Endothelial cell of umbilical vein (primary cell): ENCODE measurements around the gene OLA1. TPM values are rescaled to one million over a fixed set of nuclear protein-coding genes. Genes with fewer than 3 reads are reported as not detected.

Experiments used
- BruUV-seq: library from RNA; stranded (reverse); fragments of 400-500 nt; replicated peaks from 2 replicates; lab custom pipeline; 2021; lab: Mats Ljungman, UMichigan
- CTCF ChIA-PET: fragments of 300-600, 350-600 bp; sonication (Branson Sonifier 250); formaldehyde crosslinking; loops from one replicate; lab custom pipeline; 2021; ENCODE audit warnings: antibody characterized with exemption, inconsistent platforms; lab: Charles Lee
- POLR2A ChIA-PET: fragments of 300-600, 350-600 bp; sonication (Branson Sonifier 250); formaldehyde crosslinking; loops from one replicate; lab custom pipeline; 2021; ENCODE audit warnings: antibody characterized with exemption, inconsistent platforms; lab: Charles Lee
- DNase-seq: peaks from one replicate; pipeline ENCODE4 v3.0.0-alpha.2; 2011; ENCODE audit warnings: low read depth, low spot score
- FAIRE-seq: peaks from 2 replicates; lab custom pipeline; 2011; peaks lifted over from hg19 to GRCh38; lab: Jason Lieb, UNC
- H2AFZ ChIP-seq: 2 replicates; pipeline ENCODE4 v1.6.0; 2012; ENCODE audit warnings: low read depth, low read length, control low read depth, inconsistent platforms
- H3K27ac ChIP-seq: 2 replicates; pipeline ENCODE4 v1.5.1; 2011; ENCODE audit warnings: low read depth, mild to moderate bottlenecking, control low read depth, low read length, moderate library complexity; ENCODE audit not compliant: insufficient read depth
- H3K27me3 ChIP-seq, 2 experiments: 2 replicates each; pipeline versions ENCODE4 v1.6.0 to v1.6.1; 2011; ENCODE audit warnings: low read length in 2 of 2, mixed read lengths in 1 of 2; ENCODE audit not compliant: control insufficient read depth in 2 of 2, insufficient read depth in 2 of 2
- H3K36me3 ChIP-seq, 2 experiments: 2 replicates in 1 of 2; 3 replicates in 1 of 2; pipeline ENCODE4 v1.5.1; 2011; ENCODE audit warnings: low read length in 2 of 2, mild to moderate bottlenecking in 1 of 2, moderate library complexity in 1 of 2; ENCODE audit not compliant: control insufficient read depth in 2 of 2, insufficient read depth in 2 of 2; ENCODE audit errors: extremely low read depth in 1 of 2
- H3K4me1 ChIP-seq: 3 replicates; pipeline ENCODE4 v1.5.1; 2011; ENCODE audit warnings: mild to moderate bottlenecking, low read length; ENCODE audit not compliant: control insufficient read depth, insufficient read depth; ENCODE audit errors: extremely low read depth
- H3K4me2 ChIP-seq: 2 replicates; pipeline ENCODE4 v1.6.1; 2011; ENCODE audit warnings: low read length, control low read depth, mixed read lengths; ENCODE audit not compliant: insufficient read depth
- H3K4me3 ChIP-seq, 3 experiments: fragments of 200-600 bp in 1 of 3; sonication (generic), shearing (Covaris generic) in 1 of 3; replicated peaks in 1 of 3; 2 replicates each; pipeline ENCODE4 v1.5.1; 2011 to 2016; ENCODE audit warnings: control low read depth in 3 of 3, low read length in 3 of 3, mild to moderate bottlenecking in 2 of 3, inconsistent platforms in 1 of 3, low read depth in 1 of 3, moderate library complexity in 1 of 3; ENCODE audit not compliant: insufficient read depth in 1 of 3
- H3K79me2 ChIP-seq: 2 replicates; pipeline ENCODE4 v1.6.0; 2012; ENCODE audit warnings: low read length, inconsistent platforms; ENCODE audit not compliant: control insufficient read depth, insufficient read depth
- H3K9ac ChIP-seq: replicated peaks from 2 replicates; pipeline ENCODE3; 2011; ENCODE audit warnings: low read length, control low read depth; ENCODE audit not compliant: insufficient read depth; ENCODE audit errors: extremely low read depth
- H3K9me1 ChIP-seq: replicated peaks from 3 replicates; pipeline ENCODE4 v1.6.0; 2011; ENCODE audit warnings: mild to moderate bottlenecking, low read length; ENCODE audit not compliant: control insufficient read depth, insufficient read depth; ENCODE audit errors: extremely low read depth
- H3K9me3 ChIP-seq: replicated peaks from 2 replicates; pipeline ENCODE4 v1.5.1; 2012; ENCODE audit warnings: low read length, inconsistent platforms; ENCODE audit not compliant: control insufficient read depth, insufficient read depth
- H4K20me1 ChIP-seq: replicated peaks from 2 replicates; pipeline ENCODE3; 2011; ENCODE audit warnings: mild to moderate bottlenecking, low read length; ENCODE audit not compliant: control insufficient read depth, insufficient read depth; ENCODE audit errors: extremely low read depth
- EZH2 ChIP-seq: IDR thresholded peaks from 2 replicates; pipeline ENCODE4 v1.6.1; 2012; ENCODE audit warnings: borderline replicate concordance, low read depth, mild to moderate bottlenecking, moderate library complexity, low read length, inconsistent platforms; ENCODE audit not compliant: severe bottlenecking
- FOS ChIP-seq: IDR thresholded peaks from 2 replicates; pipeline ENCODE4 v1.6.1; 2011; ENCODE audit warnings: mild to moderate bottlenecking, low read length, moderate library complexity, borderline replicate concordance; ENCODE audit not compliant: insufficient read depth
- GATA2 ChIP-seq: IDR thresholded peaks from 2 replicates; pipeline ENCODE4 v1.7.0; 2011; ENCODE audit warnings: low read depth, mild to moderate bottlenecking, moderate library complexity, mixed read lengths, low read length; ENCODE audit not compliant: insufficient read length, insufficient read depth
- JUN ChIP-seq: IDR thresholded peaks from 2 replicates; pipeline ENCODE4 v1.6.1; 2011; ENCODE audit warnings: borderline replicate concordance, low read depth; ENCODE audit not compliant: insufficient read length, insufficient read depth
- MYC ChIP-seq: IDR thresholded peaks from one replicate; pipeline ENCODE4 v1.6.1; 2011; ENCODE audit warnings: mild to moderate bottlenecking, low read depth, low read length
- POLR2A ChIP-seq: IDR thresholded peaks from 2 replicates; pipeline ENCODE4 v1.6.1; 2012; ENCODE audit warnings: low read depth, mild to moderate bottlenecking, control low read depth, low read length
- POLR2AphosphoS5 ChIP-seq: IDR thresholded peaks from 2 replicates; pipeline ENCODE4 v1.6.1; 2012; ENCODE audit warnings: low read depth, mild to moderate bottlenecking, control low read depth, low read length, moderate library complexity; ENCODE audit not compliant: insufficient read depth
- dilution Hi-C: fragments of 300-500 bp; cut with MboI; formaldehyde crosslinking; loops from one replicate; pipeline ENCODE4 v1.15.0; 2019; ENCODE audit warnings: low sequenced_read_pairs; ENCODE audit not compliant: extremely low pct_ligation_motif_present
- intact Hi-C: fragments of 100-400 bp; cut with micrococcal nuclease; formaldehyde crosslinking; loops from one replicate; pipeline ENCODE4 v1.10.0; 2022
- polyA plus RNA-seq, 4 experiments: library from polyadenylated mRNA; depleted of rRNA in 3 of 4; stranded (reverse) in 3 of 4; unstranded in 1 of 4; fragments of >200 nt; gene quantifications; 2 replicates each; pipeline versions ENCODE4 v1.2.1 to v1.2.3, GENCODE V29; 2011 to 2012; ENCODE audit warnings: missing spikeins in 1 of 4
- total RNA-seq: library from RNA; stranded (reverse); gene quantifications from 2 replicates; pipeline ENCODE4 v1.2.3, GENCODE V29; 2021
- TF ChIP-seq, protein P1 (sequence below): IDR thresholded peaks from 2 replicates; pipeline ENCODE4 v1.6.1; 2011; ENCODE audit not compliant: insufficient read depth, insufficient read length
- TF ChIP-seq, protein P2 (sequence below), 2 donors: IDR thresholded peaks; 1 replicate in 1 of 2; 2 replicates in 1 of 2; pipeline ENCODE4 v1.5.1; 2011; ENCODE audit warnings: low read length in 2 of 2, mild to moderate bottlenecking in 2 of 2, moderate library complexity in 2 of 2, control low read depth in 1 of 2, inconsistent platforms in 1 of 2, low read depth in 1 of 2; ENCODE audit not compliant: insufficient read depth in 1 of 2; ENCODE audit errors: extremely low read depth in 1 of 2

OLA1 gene
- total and polyA plus RNA-seq, 2 donors (not counting 3 experiments of a cell fraction or from before 2014, with no cell fraction given): 30.6 to 93.9 TPM

DNA sequence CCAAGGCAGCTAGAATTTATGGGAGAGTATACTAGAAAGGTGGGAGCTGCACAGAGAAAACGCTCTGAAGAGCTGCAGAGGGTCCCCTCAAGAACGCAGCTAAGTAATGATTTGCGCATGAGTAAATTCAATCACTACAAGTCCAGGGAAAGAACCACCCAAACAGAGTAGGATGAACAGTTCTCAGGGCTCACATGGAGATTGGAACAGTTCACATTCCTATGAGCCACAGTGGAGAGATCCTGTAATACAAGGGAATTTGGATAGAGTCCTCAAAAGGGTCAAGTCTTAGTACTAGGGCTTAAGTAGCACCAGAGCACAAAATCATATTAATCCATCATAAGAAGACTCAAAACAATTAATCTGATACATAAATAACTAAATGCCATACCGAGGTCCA is 12.7 kb downstream of the OLA1 start:
- Histone ChIP-seq H3K9me3 (no peaks in the 10 kb centered on the region), H3K9me1 (no peaks in the 10 kb centered on the region), H3K9ac (no peak overlapping the region), H3K4me3 (no peak overlapping the region), H3K27ac (no peak overlapping the region), H3K27me3 (no peaks in the 10 kb centered on the region), H4K20me1 (peaks cover 9% of the 10 kb centered on the region), H3K79me2 (peaks cover 94% of the 10 kb centered on the region), H2AFZ (no peak overlapping the region), H3K4me2 (no peak overlapping the region), H3K36me3 (no peaks in the 10 kb centered on the region), H3K4me1 (no peaks in the 10 kb centered on the region)
- ChIA-PET POLR2A (interaction anchor here (1.1 kb wide), 1 partner anchor 13 kb away, joined by 3 read pairs; the partner anchor contains the start of gene OLA1), CTCF (interaction anchor here (0.7 kb wide), 1 partner anchor 101 kb away, joined by 3 read pairs; no protein-coding TSS in a partner anchor)
- BruUV-seq: no TSS peak
- DNase-seq: no peak
- intact Hi-C loops (no loop called here), dilution Hi-C loops (no loop called here)
- FAIRE-seq: no peak
- TF ChIP-seq EZH2: no peak
- no peak for TF ChIP-seq JUN
- TF ChIP-seq, protein P1, sequence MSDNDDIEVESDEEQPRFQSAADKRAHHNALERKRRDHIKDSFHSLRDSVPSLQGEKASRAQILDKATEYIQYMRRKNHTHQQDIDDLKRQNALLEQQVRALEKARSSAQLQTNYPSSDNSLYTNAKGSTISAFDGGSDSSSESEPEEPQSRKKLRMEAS: no peak
- TF ChIP-seq, protein P2, sequence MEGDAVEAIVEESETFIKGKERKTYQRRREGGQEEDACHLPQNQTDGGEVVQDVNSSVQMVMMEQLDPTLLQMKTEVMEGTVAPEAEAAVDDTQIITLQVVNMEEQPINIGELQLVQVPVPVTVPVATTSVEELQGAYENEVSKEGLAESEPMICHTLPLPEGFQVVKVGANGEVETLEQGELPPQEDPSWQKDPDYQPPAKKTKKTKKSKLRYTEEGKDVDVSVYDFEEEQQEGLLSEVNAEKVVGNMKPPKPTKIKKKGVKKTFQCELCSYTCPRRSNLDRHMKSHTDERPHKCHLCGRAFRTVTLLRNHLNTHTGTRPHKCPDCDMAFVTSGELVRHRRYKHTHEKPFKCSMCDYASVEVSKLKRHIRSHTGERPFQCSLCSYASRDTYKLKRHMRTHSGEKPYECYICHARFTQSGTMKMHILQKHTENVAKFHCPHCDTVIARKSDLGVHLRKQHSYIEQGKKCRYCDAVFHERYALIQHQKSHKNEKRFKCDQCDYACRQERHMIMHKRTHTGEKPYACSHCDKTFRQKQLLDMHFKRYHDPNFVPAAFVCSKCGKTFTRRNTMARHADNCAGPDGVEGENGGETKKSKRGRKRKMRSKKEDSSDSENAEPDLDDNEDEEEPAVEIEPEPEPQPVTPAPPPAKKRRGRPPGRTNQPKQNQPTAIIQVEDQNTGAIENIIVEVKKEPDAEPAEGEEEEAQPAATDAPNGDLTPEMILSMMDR (IDR thresholded peaks at IDR 0.05; ENCODE audit: extremely low read depth in 1 of 2, insufficient read depth in 1 of 2, low read depth in 1 of 2, low read length in 2 of 2): no peak
- TF ChIP-seq MYC: no peak
- no peak for TF ChIP-seq FOS
- no peak for TF ChIP-seq POLR2A
- TF ChIP-seq GATA2: no peak
- no peak for TF ChIP-seq POLR2AphosphoS5
